ELF-1 (cell line): ENCODE results near the gene WFDC1.

Source experiments
- DNase-seq: peaks from one replicate; pipeline ENCODE4 v3.0.0-alpha.2; 2016; ENCODE audit warnings: low read depth, low spot score

Gene WFDC1

DNA sequence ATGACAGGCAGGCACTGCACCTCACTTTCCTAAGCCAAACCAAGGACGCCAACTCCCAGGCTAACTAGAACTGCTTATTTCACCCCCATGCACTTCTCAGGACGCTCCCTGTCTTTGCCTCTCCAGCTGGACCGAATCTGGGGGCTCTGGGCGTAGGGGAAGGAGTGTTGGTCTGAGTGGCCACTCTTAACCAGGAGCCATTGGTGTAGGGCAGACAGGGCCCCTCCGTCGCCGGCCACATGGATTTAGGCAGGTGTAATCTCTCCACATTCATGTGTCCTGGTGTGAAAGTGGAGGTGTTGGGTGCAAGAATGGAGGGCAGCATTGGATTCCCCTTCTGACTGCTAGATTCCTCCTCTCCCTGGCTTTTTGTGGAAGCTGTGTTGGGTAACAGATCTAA lies 83.4 kb downstream of the WFDC1 start:
- DNase-seq = no peak

DNA sequence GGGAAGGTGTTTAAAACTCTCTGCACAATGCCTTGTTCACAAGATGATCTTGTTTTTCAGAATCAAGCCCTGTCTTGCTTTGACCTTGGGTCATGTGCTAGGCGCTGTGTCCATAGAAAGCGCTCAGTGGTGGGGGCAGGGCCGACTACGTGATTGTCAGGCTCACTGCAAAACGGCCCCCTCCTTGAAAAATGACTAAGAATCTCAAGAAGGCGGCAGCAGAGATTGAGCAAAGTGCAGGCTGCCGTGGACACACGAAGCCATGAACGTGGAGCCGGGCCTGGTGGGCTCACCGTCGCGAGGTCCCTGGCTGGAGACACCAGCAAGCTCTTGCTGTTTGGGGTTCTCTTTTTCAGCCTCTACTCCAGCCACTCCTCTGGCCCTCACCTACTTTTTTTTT lies 83.9 kb downstream of the WFDC1 start:
- DNase-seq = no peak

DNA sequence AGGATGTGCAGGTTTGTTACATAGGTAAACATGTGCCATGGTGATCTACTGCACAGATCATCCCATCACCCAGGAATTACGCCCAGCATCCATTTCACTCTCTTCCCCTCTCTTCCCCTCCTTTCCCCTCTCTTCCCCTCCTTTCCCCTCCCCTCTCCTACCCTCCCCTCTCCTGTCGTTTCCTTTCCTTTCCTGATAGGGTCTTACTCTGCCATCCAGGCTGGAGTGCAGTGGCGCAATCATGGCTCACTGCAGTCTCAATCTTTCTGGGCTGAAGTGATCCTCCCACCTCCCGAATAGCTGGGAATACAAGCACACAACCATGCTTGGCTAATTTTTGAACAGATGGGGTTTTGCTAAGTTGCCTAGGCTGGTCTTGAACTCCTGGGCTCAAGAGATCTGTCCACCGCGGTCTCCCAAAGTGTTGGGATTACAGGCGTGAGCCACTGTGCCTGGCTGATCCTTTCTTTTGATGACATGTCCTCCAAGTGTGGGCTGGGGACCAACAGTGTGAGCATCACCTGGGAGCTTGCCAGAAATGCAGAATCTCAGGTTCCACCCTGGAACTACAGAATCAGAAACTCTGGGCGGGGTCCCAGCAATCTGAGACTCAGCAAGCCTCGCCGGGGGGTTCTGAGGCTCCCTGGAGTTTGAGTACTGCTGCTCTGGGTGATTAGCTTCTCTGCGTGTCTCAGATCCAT lies 84.5 kb downstream of the WFDC1 start:
- DNase-seq = no peak
